CD4-positive, alpha-beta T cell treated with Interferon alpha-2 for 1 hour (primary cell): ENCODE results near the gene RBM23.
"Not testable (repeated sequence)": the region's sequence is repeated elsewhere in the genome, so short reads cannot be mapped to it uniquely, and the experiment has no call there.

Experiments used
- DNase-seq, 2 donors: peaks; one replicate each; pipeline ENCODE4 v3.0.0-alpha.2; 2020 to 2022

The RBM23 gene

DNA sequence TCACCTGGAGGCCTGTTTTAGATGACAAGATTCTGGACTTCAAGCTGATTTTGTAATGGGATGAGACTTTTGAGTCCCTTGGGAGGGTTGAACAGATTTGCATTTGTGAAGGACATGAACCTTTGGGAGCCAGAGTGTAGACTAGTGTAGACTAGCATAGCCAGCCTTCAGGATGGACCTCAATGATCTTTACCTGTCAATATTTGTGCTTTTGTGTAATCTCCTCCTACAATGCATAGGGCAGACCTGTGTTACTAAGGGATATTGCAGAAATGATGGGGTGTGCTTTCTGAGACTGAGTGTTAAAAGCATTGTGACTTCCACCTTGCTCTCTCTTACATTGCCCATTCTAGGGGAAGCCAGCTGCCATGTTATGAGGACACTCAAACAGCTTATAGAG, 57.3 kb downstream of the RBM23 start:
- DNase-seq = no peak

DNA sequence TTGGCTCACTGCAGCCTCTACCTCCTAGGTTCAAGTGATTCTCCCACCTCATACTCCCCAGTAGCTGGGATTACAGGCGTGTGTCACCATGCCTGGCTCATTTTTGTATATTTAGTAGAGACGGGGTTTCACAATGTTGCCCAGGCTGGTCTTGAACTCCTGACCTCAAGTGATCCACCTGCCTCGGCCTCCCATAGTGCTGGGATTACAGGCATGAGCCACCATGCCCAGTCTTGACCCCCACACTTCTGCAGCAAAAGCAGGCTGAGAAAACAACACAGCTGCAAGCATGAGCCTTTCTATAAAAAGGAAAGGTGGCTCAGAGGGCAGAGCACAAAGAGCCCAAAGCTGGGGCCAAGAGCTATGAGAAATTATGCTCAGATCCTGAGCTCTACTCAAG, 58.6 kb downstream of the RBM23 start:
- not testable (repeated sequence) for DNase-seq

DNA sequence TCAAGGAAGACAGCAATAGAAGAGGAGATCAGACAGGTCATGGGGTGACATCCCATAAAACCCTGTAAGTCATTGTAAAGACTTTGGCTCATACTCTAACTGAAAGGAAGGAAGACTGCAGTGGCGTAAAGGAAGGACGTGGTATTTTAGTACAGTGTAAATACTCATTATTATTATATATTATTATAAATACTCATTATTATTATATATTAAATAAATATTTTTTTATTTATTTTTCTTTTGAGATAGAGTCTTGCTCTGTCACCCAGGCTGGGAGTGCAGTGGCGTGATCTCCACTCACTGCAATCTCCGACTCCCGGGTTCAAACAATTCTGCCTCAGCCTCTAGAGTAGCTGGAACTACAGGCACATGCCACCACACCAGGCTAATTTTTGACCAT, 62.5 kb downstream of the RBM23 start:
- no peak for DNase-seq

GRCh38 chr14:22854963-22855724, 63.8 kb downstream of the RBM23 start:
- no peak for DNase-seq

DNA sequence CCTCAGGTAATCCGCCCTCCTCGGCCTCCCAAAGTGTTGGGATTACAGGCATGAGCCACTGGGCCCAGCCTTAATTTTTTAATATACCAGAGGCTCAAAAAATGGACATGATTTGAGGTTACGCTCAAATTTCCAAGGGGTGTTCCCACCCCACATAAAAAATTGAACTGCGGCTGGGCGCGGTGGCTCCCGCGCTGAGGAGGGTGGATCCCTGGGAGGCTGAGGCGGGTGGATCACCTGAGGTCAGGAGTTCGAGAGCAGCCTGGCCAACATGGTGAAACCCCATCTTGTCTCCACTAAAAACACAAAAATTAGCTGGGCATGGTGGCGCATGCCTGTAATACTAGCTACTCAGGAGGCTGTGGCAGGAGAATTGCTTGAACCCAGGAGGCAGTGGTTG, 64.7 kb downstream of the RBM23 start:
- DNase-seq = not testable (repeated sequence)

GRCh38 chr14:22852940-22853767, 65.8 kb downstream of the RBM23 start:
- DNase-seq = peak; percentile 86 to 91

- DNase-seq = no peak
Measured at GRCh38 chr14:22852599-22852939, 66.4 kb downstream of the RBM23 start.

- DNase-seq = not testable (repeated sequence)
Measured at GRCh38 chr14:22852178-22852577, 66.8 kb downstream of the RBM23 start.

DNA sequence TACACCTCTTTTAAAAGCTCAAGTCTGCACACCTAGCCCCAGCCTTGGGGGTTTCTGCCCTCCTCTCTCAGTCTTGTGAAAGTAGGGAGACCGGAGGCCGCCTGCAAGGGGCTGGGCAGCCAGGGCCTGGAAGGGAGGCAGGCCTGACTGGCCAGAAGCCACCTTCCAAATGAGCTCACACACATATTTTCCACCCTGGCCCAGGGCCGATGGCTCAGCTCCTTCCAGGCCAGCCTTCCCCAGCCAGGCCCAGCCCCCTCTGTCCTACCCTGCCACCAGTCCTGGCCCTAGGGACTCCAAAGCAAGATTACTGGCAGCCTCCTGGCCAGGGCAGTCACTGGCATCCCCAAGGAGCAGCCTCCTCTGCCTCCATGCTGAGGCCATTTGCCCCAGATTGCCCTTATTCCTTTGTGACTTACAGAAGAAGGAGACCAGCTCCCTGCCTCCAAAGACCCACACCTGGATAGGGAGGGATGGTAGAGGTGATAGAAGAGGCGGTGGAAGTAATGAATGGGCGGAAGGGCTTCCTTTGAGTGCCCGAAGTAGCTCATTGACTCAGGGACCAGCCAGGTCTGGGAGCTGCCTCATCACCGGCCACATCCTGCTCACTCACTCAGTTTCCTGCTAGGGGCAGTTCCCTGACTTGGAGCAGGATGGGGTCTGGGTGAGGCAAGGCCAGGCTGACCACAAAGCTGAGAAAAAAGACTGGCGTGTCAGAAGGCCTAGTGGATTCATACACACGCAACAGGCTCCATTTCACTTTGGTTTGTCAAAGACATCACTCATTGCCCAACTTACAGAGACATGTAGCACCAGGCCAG, 67.8 kb downstream of the RBM23 start:
- no peak for DNase-seq

GRCh38 chr14:22849212-22849819, 69.6 kb downstream of the RBM23 start:
- DNase-seq = no peak

DNA sequence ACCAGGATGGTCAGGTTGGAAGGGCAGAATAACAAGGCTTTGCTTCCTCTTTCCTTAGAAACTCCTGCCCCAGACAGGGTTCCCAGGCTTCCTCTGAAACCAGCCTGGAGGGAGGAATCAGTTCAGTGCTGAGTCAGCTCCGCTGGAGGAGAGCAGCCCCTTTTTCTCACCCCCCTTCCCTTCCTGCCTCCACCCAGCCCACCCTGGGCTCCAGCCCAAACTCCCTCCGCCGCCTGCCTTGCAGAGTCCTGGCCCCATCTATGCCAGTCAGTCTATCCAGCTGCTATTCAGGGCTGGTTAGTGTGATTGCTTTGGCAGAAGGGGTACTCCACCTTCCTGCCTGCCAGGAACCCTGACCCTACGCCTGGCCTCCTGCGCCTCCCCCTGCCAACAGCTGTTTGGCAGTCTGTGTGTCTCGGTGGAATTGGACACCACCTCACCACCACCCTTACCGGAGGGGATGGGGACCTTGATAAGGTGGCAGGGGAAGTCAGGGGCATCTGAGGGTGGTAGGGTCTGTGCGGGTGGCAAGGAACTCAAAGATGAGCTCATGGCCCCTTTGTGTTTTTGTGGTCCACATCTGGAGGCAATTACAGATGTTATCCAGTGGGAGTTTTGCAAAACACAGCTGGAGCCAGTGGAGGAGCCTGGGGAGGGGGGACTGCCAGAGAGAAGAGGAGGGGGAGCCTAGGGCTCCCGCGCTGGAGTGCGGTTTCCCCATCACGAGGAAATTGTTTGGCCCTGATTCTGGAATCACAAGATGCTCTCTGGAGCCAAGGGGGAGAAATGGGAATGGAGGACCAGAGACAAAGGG, 70.4 kb downstream of the RBM23 start:
- no peak for DNase-seq

- no peak for DNase-seq
Measured at GRCh38 chr14:22847661-22848341, 71.1 kb downstream of the RBM23 start.

- DNase-seq = no peak
Measured at GRCh38 chr14:22846811-22847307, 72.1 kb downstream of the RBM23 start.

GRCh38 chr14:22845821-22846625, 72.9 kb downstream of the RBM23 start:
- no peak for DNase-seq

DNA sequence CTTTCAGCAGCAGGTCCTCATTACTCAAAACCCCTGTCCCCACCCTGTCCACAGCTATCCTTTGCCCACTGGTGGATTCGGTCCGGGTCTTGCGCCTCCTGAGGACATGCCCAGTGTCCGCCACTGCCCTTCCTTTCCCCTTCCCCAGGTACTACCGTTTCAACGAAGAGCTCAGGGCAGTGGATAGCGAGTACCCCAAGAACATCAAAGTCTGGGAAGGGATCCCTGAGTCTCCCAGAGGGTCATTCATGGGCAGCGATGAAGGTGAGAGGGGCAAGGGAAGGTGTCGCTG, 73.9 kb downstream of the RBM23 start:
- no peak for DNase-seq

GRCh38 chr14:22844221-22845102, 74.5 kb downstream of the RBM23 start:
- no peak for DNase-seq
